NCI-H2107 treated with DMSO at 0.1 percent for 48 hours (cell line): ENCODE results near the gene ARHGDIB.

ENCODE experiments used
- DNase-seq: peaks from one replicate; lab custom pipeline; 2025; ENCODE audit not compliant: unreplicated experiment; lab: John Stamatoyannopoulos, UW

Gene ARHGDIB

GRCh38 chr12:14984036-14984435 lies 22.6 kb upstream of the ARHGDIB start:
- DNase-seq = no peak

GRCh38 chr12:14982991-14983390 lies 21.6 kb upstream of the ARHGDIB start:
- no peak for DNase-seq

DNA sequence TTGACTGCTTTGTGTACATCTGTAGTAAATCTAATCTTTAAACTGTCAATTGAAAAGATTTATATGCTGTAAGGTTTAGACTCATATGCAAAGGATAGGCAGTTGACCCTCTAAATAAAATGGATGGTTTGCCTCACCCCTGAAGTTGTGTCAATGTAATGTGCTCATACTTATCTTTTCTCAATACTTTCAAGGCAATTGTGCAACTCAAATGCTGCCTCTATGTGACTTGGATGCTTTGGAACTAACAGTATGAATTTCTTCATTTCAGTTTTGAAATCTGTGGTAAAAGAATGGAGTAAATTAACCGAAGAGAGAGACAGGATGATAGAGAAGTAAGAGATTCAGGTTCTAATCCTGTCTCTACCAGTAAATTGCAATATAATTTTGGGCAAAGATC lies 21.2 kb upstream of the ARHGDIB start:
- DNase-seq = no peak

DNA sequence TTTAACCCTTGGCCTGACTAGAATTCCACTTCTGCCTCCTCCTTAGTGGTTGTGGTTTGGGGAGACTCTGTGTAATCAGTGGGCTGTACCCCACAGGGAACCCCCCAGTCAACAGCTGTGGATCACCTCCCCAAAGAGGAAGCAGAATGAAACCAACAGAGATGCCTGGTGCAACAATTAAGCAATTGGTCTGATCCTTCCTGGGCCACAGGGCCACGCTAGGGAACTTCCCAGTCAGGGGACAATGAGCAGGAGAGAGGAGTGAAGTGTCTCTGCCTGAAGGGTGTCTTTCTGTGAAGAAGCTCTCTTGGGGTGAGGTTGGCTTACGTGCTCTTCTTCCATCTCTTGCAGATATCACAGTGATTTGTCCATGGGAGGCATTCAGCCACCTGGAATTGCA lies 19.6 kb upstream of the ARHGDIB start:
- no peak for DNase-seq

GRCh38 chr12:14979468-14979867 lies 18.1 kb upstream of the ARHGDIB start:
- DNase-seq = no peak

DNA sequence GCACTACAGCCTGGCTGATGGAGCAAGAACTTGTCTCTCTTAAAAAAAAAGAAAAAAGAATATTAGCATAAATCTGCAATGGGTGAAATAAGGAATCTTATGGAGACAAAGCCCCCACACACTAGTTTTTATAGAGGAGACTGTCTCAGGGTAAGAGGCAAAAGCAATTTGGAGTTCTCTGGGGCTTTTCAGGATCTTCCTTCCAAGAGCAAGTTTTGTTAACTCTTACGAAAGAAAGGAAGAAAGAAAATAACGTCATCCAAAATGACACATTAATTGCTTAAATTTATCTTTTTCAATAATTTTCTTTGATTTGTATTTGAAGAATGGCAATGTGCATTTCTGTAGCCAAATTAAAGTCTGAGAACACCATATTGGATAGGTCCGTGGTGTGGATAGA lies 15.3 kb upstream of the ARHGDIB start:
- DNase-seq = no peak

DNA sequence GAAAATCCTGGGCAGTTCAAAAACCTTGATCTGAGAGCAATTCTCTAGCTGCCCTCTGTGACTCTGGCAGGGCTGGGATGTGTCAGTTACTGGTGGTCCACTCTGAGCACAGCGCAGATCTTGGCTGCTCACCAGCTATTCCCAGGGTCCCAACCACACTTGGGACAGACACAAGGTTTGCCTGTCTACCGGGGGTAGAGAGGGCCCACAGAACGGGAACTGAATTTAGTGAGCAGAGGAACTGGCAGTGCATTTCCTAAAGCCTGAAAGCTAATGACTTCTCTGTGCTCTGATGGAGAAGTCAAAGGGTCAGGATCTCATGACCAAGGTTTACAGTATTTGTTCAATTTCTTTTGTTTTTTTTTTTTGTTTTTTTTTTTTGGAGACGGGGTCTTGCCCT lies 14.1 kb upstream of the ARHGDIB start:
- no peak for DNase-seq

GRCh38 chr12:14974633-14975032 lies 13.2 kb upstream of the ARHGDIB start:
- no peak for DNase-seq

- no peak for DNase-seq
These were observed 11.4 kb upstream of the ARHGDIB start, which contains the start of gene PDE6H for GRCh38 chr12:14972816-14973215. Gene PDE6H, plus strand, starts transcription at chr12:14973042. Its CDS starts 4,971 bp downstream, at chr12:14978013.

DNA sequence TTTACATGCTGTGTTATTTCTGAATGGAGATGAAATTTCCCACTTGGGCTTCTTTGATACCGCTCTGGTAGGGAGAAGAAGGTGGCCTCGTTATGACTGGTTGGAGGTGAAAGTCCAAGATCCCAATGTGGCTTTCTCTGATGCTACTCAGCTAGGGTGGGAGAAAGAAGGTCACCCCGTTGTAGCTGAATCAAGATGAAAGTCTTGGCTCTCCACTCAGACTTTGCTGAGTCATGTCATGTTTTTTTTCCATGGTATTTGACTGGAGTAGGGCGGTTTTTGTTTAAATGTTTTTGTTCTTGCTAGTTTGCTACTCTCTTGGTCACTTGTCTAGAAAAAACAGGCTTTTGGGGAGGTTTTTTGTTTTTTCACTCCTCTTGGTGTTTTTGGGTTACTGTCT lies 9.1 kb upstream of the ARHGDIB start:
- no peak for DNase-seq

GRCh38 chr12:14968478-14968877 lies 7.1 kb upstream of the ARHGDIB start:
- DNase-seq = no peak

DNA sequence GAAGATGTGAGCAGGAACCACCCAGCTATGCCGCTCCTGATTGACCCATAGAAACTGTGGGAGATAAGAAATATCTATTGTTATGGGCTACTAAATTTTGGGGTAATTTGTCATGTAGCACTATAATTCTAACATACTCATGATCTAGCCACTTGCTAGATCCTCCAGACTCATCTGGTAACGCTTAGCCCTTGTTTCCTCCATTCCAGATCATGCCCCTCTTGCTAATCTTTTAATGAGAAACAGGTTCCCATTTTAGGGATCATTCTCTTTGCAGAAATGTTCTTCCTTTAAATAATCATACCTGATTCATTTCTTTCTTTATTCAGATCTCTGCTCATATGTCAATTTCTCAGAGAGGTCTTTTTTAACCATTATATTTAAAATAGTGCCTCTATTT lies 3.8 kb upstream of the ARHGDIB start:
- DNase-seq = no peak

DNA sequence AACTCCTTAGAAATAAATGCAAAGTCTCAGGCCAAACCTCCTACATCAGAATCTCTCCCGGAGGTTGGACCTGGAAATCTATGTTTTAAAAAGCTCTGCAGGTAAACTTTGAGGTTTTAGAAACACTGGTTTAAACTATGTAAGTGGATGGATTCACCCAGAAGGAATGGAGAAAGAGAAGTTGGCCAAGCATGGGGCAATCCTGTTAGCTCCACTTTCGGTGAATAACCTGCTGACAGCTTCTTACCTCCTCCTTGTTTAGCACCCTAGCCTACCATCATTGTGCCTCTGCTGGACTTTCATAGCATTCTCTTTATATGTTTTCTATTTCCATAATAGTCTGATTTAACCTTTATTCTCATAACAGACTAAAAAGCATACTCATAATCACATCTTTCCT lies 3.0 kb upstream of the ARHGDIB start:
- DNase-seq = no peak

DNA sequence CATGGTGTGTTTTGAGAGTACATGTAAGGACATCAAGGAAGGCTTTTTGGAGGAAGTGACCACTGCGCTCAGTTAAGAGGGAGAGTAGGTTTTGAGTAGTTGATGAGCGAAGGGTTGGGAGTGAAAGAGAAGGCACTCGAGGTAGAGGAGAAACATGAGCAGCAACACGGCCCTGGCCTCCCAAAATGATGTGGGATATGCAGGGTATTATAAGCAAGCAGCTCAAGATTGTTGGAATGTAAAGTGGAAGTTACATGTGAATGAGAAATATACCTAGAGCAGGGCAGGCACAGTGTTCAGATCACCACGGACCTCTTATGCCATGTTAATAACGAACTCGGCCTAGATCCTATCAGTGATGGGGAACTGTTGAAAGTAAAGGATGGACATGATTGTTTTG lies 2.1 kb upstream of the ARHGDIB start:
- no peak for DNase-seq

GRCh38 chr12:14962797-14963196 lies 1.4 kb upstream of the ARHGDIB start:
- DNase-seq = no peak

DNA sequence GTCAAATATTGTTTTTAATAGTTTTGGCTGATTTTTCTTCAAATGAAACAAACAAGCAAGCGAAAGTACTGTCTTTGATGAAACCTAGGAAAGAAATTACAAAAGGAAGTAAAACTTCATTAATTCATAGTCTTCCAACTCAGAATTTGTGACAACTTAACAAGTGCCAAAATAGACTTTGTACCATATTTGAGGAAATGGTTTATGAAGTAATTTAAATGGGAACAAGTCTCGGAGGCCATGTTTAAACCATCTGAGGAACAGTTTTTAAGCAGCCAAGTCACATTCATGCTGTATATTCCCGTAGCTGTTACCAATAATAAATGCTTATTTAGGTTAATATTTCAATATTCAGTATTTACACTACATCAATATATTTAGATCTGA lies 745 bp upstream of the ARHGDIB start:
- DNase-seq = no peak

DNA sequence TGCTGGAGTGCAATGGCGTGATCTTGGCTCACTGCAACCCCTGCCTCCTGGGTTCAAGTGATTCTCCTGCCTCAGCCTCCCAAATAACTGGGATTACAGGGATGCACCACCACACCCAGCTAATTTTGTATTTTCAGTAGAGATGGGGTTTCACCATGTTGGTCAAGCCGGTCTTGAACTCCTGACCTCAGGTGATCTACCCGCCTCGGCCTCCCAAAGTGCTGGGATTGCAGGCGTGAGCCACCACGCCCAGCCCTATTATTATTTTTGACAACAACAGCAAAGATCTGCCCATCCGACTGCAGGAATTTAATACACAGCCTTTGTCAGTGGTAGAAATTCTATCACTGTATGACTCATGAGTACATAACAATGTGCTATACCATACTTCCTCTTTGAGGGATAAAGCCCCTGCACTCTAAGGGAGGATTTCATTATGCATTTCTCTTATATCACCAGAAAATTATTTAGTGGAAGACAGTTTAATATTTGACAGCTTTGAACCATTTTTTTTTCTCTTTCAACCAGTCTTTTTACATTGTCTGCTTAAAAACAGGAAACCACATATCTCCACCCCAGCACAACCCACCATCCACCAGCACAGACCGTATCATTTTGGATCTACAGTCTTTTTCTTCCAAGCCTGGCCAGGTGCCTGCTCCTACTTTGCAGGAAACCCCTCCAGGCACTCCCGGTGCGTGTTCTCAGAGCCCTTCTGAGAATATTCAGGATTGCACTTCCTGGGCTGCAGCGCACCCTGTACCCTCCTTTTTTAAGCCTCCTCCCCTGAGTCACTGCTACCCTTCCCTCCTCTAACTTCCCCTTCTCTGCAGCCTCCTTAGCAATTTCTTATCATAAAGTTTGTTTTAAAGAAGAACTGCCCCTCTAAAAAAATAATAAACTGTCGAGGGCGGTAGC lies 594 bp downstream of the ARHGDIB start:
- DNase-seq = no peak

DNA sequence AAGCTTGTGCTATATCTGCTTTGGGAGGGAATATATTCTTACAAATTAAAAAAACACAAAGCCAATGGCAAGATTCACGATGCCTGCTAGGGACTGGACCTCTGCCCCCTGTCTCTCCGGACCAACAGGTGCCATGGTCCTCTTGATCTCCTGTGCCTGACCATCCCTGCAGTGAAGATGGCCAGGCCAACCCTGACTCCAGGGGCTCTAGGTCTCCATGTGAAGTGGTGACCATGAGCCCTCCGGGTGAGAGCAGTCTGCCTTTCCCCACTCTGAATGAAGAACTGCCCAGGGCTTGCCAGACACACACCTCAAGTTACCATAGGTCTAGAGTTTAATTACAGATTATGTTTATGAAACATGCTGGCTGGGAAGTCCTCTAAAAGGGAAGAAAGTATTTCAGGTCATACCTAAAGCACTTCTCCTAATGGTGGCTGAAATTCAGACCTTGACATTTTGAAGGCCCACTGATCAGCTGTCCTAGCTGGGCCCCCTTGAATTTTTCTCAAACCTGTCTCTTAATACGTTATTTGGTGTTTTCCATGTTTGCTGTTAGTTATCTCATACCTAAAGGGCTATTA lies 1.4 kb downstream of the ARHGDIB start:
- no peak for DNase-seq

DNA sequence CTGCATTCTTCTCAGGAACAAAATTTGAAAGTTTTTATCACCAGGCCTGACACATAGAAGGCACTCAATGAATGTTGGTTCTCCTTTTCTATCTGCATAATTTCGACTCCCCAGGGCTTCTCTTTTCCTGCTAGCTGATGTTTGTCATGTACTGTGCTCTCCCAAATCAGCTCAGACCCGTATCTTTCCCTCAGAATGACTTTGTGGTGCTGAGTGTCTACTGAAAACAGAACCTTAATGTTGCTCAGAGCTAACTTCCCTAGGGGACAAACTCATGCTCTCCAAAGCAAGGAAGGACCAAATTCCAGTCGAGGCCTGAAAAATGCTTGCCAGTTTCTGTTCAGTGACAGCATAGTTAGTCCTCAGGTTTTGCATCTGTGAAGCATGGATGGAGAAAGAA lies 1.9 kb downstream of the ARHGDIB start:
- DNase-seq = no peak

DNA sequence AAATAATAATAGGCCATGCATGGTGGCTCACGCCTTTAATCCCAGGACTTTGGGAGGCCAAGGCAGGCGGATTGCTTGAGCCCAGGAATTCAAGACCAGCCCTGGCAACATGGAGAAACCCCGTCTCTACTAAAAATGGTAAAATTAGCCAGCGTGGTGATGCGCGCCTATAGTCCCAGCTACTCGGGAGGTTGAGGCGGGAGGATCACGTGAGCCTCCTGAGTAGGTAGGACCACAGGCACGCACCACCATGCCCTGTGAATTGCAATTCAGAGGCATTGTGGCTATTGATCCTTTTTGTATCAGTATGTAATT lies 2.3 kb downstream of the ARHGDIB start:
- DNase-seq = no peak

GRCh38 chr12:14958361-14959125 lies 2.9 kb downstream of the ARHGDIB start:
- no peak for DNase-seq

- DNase-seq = no peak
These were observed 3.7 kb downstream of the ARHGDIB start for GRCh38 chr12:14957551-14958168.
